AG04450 (cell line): ENCODE data around the gene SRPX2. TPM values are rescaled to one million over a fixed set of nuclear protein-coding genes. Genes with fewer than 3 reads are reported as not detected.

ENCODE experiments used
- CTCF ChIA-PET: fragments of 300-600, 350-600 bp; formaldehyde crosslinking; extraction: SDS; loops from one replicate; lab custom pipeline; 2022; ENCODE audit warnings: antibody characterized with exemption, inconsistent platforms; lab: Charles Lee
- POLR2A ChIA-PET: fragments of 350-600 bp; formaldehyde crosslinking; extraction: SDS; loops from one replicate; lab custom pipeline; 2021; ENCODE audit warnings: antibody characterized with exemption, inconsistent platforms; lab: Yijun Ruan, JAX
- DNase-seq: peaks from one replicate; pipeline ENCODE4 v3.0.0-alpha.2; 2011; ENCODE audit warnings: low read depth, low spot score
- H3K27ac ChIP-seq: one replicate; pipeline ENCODE4 v1.5.1; 2012; ENCODE audit warnings: low read depth, low read length, control low read depth
- H3K27me3 ChIP-seq: one replicate; pipeline ENCODE4 v1.6.0; 2012; ENCODE audit warnings: low read length; ENCODE audit not compliant: control insufficient read depth, insufficient read depth
- H3K4me3 ChIP-seq: 2 replicates; pipeline ENCODE4 v1.5.1; 2011; ENCODE audit warnings: mild to moderate bottlenecking, low read depth, low read length, control low read depth
- H3K9me3 ChIP-seq: 2 replicates; pipeline ENCODE4 v1.5.1; 2012; ENCODE audit warnings: low read length; ENCODE audit not compliant: control insufficient read depth, insufficient read depth
- CTCF ChIP-seq: IDR thresholded peaks from 2 replicates; pipeline ENCODE4 v1.5.1; 2011; ENCODE audit warnings: low read depth, low read length, control low read depth, inconsistent platforms
- polyA plus RNA-seq: library from polyadenylated mRNA; depleted of rRNA; stranded (reverse); fragments of >200 nt; gene quantifications from 2 replicates; pipeline ENCODE4 v1.2.3, GENCODE V29; 2011

SRPX2 gene
- polyA plus RNA-seq, 1 experiment = 87.1 TPM

- H3K9me3 ChIP-seq = no peaks in the 10 kb centered on the region
- ChIA-PET CTCF (interaction anchor here (0.6 to 5.5 kb wide), 5 partner anchors 12 to 137 kb away, joined by 3 to 47 read pairs (median 6); partner anchors contain the start of gene TSPAN6), POLR2A (interaction anchor here (0.8 to 1.9 kb wide), 4 partner anchors 12 to 36 kb away, joined by 4 to 11 read pairs (median 4); partner anchors contain the start of gene TSPAN6)
- peak overlapping the region; percentile 32; the same call in 1 of the 2 replicates for H3K4me3 ChIP-seq
- TF ChIP-seq CTCF = no peak
- DNase-seq = peak; percentile 55
- H3K27me3 ChIP-seq = no peaks in the 10 kb centered on the region
- H3K27ac ChIP-seq = peak overlapping the region; percentile 94
These were observed 4.7 kb downstream of the SRPX2 start for GRCh38 chrX:100648458-100649417.

- no peaks in the 10 kb centered on the region for H3K9me3 ChIP-seq
- DNase-seq = peak; percentile 78
- no peaks in the 10 kb centered on the region for H3K27me3 ChIP-seq
- peak overlapping the region; percentile 10; the same call in 1 of the 2 replicates for H3K4me3 ChIP-seq
- H3K27ac ChIP-seq = peak overlapping the region; percentile 94
- TF ChIP-seq CTCF = no peak
- ChIA-PET POLR2A (interaction anchor here (1.0 to 1.9 kb wide), 3 partner anchors 13 to 35 kb away, joined by 4 to 11 read pairs (median 5); partner anchors contain the start of gene TSPAN6), CTCF (interaction anchor here (1.6 to 5.5 kb wide), 4 partner anchors 13 to 36 kb away, joined by 4 to 47 read pairs (median 13); partner anchors contain the start of gene TSPAN6)
These were observed 5.8 kb downstream of the SRPX2 start for GRCh38 chrX:100649550-100650356.

GRCh38 chrX:100650841-100651240, 6.8 kb downstream of the SRPX2 start:
- DNase-seq = no peak
- Histone ChIP-seq H3K4me3 (no peak overlapping the region), H3K27me3 (no peaks in the 10 kb centered on the region), H3K27ac (peak overlapping the region; percentile 94), H3K9me3 (no peaks in the 10 kb centered on the region)
- ChIA-PET CTCF (interaction anchor here (1.2 to 2.0 kb wide), 2 partner anchors 14 to 20 kb away, joined by 5 to 6 read pairs; no protein-coding TSS in a partner anchor), POLR2A (no interaction called here)
- no peak for TF ChIP-seq CTCF

GRCh38 chrX:100652266-100652665, 8.3 kb downstream of the SRPX2 start:
- no peak for TF ChIP-seq CTCF
- H3K4me3 ChIP-seq = no peak overlapping the region
- POLR2A ChIA-PET = interaction anchor here (0.8 kb wide), 1 partner anchor 20 kb away, joined by 3 read pairs; no protein-coding TSS in a partner anchor
- no peaks in the 10 kb centered on the region for H3K27me3 ChIP-seq
- H3K27ac ChIP-seq = no peak overlapping the region
- CTCF ChIA-PET = interaction anchor here (2.0 to 2.4 kb wide), 3 partner anchors 15 to 116 kb away, joined by 6 to 9 read pairs (median 8); no protein-coding TSS in a partner anchor
- DNase-seq = no peak
- H3K9me3 ChIP-seq = no peaks in the 10 kb centered on the region
